ENCODE measurements around the gene ELOA. TPM values are rescaled to one million over a fixed set of nuclear protein-coding genes. Genes with fewer than 3 reads are reported as not detected.
A peak's percentile ranks its signal among the peaks of the same experiment; 100 is the strongest.
"Not testable (repeated sequence)": the region's sequence is repeated elsewhere in the genome, so short reads cannot be mapped to it uniquely, and the experiment has no call there.

Gene ELOA
- total RNA-seq, 2 experiments from 2014 or later: 58.5 to 60.6 TPM

DNA sequence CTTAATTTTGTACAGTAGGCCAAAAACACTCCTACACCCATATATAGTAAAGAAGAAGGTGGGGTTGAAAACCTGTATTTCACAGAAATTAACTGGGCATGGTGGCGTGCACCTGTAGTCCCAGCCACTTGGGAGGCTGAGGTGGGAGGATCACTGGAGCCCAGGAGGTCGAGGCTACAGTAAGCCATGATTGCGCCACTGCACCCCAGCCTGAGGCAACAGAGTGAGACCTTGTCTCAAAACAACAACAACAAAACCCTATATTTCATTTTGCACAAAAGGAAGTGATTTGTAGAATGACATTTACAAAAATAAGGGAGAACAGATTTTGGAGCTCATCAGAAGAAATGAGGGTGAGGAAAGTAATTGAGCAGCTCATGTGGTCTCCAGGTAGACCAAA, 45.4 kb downstream of the ELOA start:
- peaks cover 21% of the 10 kb centered on the region for H3K4me1 Mint-ChIP-seq
- no peaks in the 10 kb centered on the region for H3K27me3 Mint-ChIP-seq
- no peak overlapping the region for H3K4me3 Mint-ChIP-seq
- H3K9me3 Mint-ChIP-seq: no peaks in the 10 kb centered on the region
- DNase-seq: no peak
- peaks cover 20% of the 10 kb centered on the region for H3K36me3 Mint-ChIP-seq
- H3K27ac Mint-ChIP-seq: no peak overlapping the region

DNA sequence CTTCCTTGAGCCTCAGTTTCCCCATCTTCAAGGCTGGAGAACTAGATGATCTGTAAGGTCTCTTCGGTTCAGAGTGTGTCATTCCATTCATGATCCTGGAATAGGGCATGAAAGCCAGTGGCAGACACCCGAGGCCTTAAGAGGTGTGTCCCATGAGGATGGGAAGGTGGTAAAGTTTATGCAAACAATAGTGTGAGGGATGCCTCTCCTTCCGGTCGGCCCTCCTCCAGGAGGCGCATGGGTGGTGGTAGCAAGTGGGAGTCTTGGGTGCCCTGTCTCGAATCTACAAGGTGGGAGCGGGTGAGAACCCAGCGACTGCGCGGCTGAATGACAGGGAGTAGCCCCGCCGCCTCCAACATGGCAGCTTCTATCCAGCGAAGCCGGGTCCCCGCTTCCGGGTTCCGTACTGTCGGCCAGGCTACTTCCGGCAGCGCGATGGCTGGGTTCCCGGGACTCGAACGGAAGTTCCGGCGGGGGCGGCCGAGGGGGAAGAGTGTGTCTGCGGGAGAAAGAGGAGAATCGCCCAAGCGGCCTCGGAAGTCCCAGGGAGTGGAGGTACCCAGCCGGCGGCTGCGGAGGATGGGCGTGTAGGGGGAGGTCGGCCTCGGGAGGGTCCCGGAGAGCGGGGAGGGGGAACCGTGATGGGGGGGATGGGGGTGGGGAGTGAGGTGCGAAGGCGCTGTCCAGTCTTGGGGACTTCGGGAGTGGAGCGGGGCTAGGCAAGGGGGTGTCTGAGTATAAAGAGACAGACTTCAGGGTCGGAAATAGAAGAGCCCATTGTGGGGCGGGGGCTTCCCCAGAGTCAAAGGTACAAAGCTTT, 47.6 kb downstream of the ELOA start, which contains the start of gene LYPLA2:
Gene LYPLA2 (plus strand): TSS at position 450 of the 820 bp plus-strand sequence. CDS start 1,538 bp downstream, outside the sequence.
- Mint-ChIP-seq H3K36me3 (peaks cover 14% of the 10 kb centered on the region), H3K9me3 (no peaks in the 10 kb centered on the region), H3K4me1 (peaks cover 20% of the 10 kb centered on the region), H3K4me3 (peak within 1 kb of the TSS; percentile 94), H3K27ac (peak within 1 kb of the TSS; percentile 94), H3K27me3 (no peaks in the 10 kb centered on the region)
- DNase-seq: peak; percentile 91

DNA sequence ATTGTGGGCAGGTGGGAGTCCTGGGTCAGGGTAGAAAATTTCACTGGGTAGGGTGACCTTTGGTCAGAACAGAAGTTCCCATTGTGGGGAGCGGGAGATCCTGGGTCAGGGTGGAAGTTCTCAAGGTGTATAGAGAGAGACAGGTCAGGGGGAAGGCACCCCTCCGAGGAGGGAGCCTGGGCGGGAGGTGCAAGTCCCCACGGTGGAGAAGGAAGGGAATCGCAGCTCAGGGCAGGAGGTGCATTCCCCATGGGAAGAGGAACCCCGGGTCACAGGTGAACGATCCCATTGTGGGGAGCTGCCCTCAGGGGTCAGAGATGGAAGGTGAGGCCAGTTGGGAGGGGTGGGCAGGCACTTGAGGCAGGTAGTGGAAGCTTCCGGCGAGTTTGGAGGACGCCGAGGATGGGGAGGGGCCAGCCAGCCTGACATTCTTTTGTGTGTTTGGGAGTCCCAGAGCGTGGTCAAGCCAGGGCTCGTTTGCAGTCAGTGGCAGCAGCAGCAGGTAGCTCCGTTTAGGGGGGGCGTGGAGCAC, 48.3 kb downstream of the ELOA start:
- peak overlapping the region; percentile 94 for H3K4me3 Mint-ChIP-seq
- no peaks in the 10 kb centered on the region for H3K27me3 Mint-ChIP-seq
- H3K36me3 Mint-ChIP-seq: peaks cover 14% of the 10 kb centered on the region
- DNase-seq: peak; percentile 40
- H3K27ac Mint-ChIP-seq: peak overlapping the region; percentile 94
- no peaks in the 10 kb centered on the region for H3K9me3 Mint-ChIP-seq
- peaks cover 20% of the 10 kb centered on the region for H3K4me1 Mint-ChIP-seq

DNA sequence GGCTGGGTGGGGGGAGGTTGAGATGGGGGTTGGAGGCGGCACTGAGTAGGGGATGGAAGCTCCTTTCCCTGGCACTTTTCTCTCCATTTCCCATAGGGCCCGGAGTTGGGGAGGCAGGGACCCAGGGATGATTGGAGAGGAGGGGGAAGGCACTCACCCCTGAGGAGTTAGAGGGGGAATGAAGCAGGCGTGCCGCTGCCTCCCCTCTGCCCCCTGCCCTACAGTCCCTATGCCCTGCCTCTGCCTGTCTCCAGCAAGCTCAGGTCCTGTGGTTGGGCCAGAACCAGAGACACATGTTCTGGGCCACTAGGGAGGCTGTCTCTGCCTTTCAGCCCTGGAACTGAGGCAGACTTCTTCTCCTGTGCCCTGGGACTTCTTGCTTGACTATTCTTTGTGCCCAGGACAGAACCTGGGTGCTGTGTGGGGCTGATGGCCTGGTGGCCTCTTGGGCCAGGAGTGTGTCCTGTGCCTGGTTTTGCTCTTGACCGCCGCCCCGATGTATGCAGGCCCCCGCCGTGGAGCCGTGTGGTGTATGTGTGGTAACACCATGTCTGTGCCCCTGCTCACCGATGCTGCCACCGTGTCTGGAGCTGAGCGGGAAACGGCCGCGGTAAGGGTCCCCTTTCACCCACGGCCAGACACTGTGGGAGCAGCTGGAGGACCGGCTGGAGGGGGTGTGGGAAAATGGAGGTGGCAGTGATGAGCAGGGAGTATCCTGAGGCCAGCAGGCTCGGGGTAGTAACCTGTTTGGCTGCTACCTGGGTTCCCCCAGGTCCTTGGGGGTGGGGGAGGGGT, 49.1 kb downstream of the ELOA start:
- H3K4me1 Mint-ChIP-seq: peaks cover 20% of the 10 kb centered on the region
- H3K9me3 Mint-ChIP-seq: no peaks in the 10 kb centered on the region
- H3K4me3 Mint-ChIP-seq: peak overlapping the region; percentile 94
- peak overlapping the region; percentile 94 for H3K27ac Mint-ChIP-seq
- H3K36me3 Mint-ChIP-seq: peaks cover 10% of the 10 kb centered on the region
- H3K27me3 Mint-ChIP-seq: no peaks in the 10 kb centered on the region
- no peak for DNase-seq

DNA sequence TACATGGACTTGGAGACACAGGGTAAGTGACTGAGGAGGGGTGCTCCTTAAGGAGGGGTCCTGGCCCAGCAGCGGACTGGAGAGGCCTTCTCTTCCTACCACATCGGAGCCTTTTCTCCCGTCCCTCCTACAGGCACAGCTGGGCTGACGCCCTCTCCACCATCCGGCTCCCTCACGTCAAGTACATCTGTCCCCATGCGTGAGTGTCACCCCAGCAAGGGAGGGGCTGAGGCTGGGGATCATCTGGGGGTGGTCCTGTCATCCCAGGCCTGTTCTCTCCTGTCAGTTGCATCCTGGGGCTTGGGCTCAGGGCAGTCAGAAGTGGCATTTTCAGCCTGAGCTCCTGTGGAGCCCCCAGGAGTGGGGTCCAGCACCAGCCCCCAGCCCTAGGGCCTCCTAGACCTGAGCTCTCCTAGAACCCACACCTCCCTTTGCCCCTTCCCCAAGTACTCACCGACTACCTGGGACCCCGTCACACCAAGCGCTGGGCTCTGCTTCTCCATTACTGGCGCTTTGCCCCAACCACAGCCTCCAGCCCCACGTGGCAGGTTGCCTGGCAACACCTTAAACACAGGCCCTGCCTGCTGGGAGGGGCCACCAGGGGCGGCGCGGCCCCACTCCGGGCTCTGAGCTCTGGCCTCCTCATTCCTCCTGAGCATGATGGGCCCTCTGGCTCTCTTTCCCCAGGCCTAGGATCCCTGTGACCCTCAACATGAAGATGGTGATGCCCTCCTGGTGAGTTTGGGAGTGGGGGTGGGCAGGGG, 49.9 kb downstream of the ELOA start:
- Mint-ChIP-seq H3K4me1 (peaks cover 20% of the 10 kb centered on the region), H3K27ac (peak overlapping the region; percentile 42), H3K36me3 (peaks cover 6% of the 10 kb centered on the region), H3K9me3 (no peaks in the 10 kb centered on the region), H3K4me3 (peak overlapping the region; percentile 34), H3K27me3 (no peaks in the 10 kb centered on the region)
- peak; percentile 65 for DNase-seq

DNA sequence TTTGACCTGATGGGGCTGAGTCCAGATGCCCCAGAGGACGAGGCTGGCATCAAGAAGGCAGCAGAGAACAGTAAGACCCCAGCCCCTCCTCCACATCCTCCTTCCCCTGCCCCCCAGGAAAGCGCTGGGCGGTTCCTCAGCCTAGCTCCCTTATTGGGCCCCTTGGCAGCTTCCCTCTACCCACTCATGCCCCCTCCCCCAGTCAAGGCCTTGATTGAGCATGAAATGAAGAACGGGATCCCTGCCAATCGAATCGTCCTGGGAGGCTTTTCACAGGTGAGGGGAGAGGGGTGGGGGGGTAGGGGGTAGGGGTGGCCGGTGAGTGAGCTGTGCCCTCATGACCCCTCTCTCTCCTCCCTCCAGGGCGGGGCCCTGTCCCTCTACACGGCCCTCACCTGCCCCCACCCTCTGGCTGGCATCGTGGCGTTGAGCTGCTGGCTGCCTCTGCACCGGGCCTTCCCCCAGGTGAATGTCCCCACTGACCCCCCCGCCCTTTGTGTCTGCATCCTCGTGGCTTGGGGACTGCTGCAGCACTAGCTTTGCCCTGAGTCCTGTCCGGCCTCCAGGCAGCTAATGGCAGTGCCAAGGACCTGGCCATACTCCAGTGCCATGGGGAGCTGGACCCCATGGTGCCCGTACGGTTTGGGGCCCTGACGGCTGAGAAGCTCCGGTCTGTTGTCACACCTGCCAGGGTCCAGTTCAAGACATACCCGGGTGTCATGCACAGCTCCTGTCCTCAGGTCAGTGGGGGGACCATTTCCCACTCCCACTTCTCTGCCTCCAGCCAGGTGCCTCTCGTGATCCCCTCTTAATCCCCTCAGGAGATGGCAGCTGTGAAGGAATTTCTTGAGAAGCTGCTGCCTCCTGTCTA, 50.8 kb downstream of the ELOA start:
- H3K36me3 Mint-ChIP-seq: peaks cover 6% of the 10 kb centered on the region
- H3K4me3 Mint-ChIP-seq: no peak overlapping the region
- no peak overlapping the region for H3K27ac Mint-ChIP-seq
- H3K9me3 Mint-ChIP-seq: no peaks in the 10 kb centered on the region
- H3K27me3 Mint-ChIP-seq: no peaks in the 10 kb centered on the region
- no peak for DNase-seq
- peaks cover 24% of the 10 kb centered on the region for H3K4me1 Mint-ChIP-seq

DNA sequence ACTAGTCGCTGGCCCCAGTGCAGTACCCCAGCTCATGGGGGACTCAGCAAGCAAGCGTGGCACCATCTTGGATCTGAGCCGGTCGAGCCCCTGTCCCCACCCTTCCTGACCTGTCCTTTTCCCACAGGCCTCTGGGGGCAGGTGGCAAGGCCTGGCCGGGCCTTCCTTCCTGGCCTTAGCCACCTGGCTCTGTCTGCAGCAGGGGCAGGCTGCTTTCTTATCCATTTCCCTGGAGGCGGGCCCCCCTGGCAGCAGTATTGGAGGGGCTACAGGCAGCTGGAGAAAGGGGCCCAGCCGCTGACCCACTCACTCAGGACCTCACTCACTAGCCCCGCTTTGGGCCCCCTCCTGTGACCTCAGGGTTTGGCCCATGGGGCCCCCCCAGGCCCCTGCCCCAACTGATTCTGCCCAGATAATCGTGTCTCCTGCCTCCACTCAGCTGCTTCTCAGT, 51.5 kb downstream of the ELOA start:
- H3K4me1 Mint-ChIP-seq: peaks cover 27% of the 10 kb centered on the region
- H3K27ac Mint-ChIP-seq, H3K4me3 Mint-ChIP-seq, DNase-seq, H3K27me3 Mint-ChIP-seq, H3K36me3 Mint-ChIP-seq, H3K9me3 Mint-ChIP-seq: not testable (repeated sequence)

DNA sequence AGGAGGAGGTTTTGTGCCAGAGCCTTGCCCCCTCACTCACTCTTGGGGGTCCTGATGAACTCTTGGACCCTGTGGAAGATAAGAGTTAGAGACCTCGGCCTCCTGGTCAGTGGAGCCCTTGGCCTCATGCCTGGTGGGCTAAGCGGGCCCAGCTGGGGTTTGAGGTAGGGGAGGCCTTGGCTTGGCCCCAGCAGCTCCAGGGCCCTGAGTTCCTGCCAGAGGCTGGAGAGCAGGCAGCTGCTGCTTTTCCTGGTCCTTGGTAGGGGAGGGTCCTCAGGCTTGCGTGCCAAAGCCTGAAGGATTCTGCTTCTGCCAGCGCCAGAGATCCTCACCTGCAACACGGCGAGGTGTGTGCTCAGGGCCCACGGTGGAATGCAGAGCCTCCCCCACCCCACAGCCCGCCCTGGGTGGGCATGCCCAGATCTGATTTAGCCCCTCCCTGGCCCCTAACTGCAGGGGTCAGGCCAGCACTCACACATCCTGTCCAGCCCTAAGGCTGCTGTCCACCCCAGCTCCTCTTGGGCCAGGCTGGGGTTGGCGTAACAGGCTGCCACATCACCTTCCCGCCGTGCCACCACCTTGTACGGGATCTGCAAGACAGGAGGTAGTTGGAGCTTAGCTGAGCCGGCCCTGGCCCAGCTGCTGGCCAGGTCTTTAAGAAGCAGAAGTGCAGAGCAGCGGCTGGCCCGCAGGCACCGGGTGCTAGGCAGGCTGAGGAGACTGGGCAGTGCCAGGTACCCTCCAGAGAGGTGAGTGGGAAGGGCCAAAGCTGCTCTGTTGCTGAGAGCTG, 52.6 kb downstream of the ELOA start:
- peaks cover 6% of the 10 kb centered on the region for H3K36me3 Mint-ChIP-seq

DNA sequence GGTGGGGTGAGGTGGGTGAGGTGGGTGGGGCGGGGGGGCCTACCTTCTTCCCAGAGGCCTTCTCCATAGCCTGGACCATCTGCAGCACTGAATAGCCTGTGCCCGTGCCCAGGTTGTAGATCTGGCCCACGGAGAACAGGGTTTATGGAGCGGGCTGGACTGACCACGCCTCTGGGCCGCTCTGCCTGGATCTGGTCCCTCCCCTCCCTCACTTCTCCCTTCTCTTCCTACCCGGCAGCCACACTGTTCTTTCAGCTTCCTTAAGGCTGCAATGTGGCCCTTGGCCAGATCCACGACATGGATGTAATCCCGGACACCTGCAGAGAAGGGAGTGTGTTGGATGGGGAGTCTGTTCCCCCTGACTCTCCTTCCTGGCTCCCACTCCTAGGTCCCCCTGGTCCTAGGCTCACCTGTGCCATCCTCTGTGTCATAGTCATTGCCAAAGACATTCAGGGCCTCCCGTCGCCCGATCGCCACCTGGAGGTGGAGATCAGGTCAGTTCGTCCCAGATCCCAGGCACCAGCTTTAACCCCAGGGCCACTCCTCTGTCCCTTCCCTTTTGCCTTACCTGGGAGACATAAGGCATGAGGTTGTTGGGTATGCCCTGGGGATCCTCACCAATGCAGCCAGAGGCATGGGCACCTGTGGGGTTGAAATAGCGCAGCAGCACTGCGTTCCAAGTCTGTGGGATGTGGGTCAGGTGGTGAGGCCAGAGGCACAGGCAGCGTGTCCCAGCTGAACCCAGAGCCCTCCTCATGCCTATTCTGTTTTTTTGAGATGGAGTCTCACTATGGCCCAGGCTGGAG, 53.4 kb downstream of the ELOA start:
- DNase-seq: no peak
- H3K36me3 Mint-ChIP-seq: peaks cover 6% of the 10 kb centered on the region
- no peaks in the 10 kb centered on the region for H3K9me3 Mint-ChIP-seq
- no peak overlapping the region for H3K4me3 Mint-ChIP-seq
- no peak overlapping the region for H3K27ac Mint-ChIP-seq
- H3K4me1 Mint-ChIP-seq: peaks cover 19% of the 10 kb centered on the region
- H3K27me3 Mint-ChIP-seq: no peaks in the 10 kb centered on the region

More for the DNA sequence above, 52.6 kb downstream of the ELOA start:
- no peak for DNase-seq
- H3K9me3 Mint-ChIP-seq: no peaks in the 10 kb centered on the region
- H3K4me3 Mint-ChIP-seq: no peak overlapping the region
- no peaks in the 10 kb centered on the region for H3K27me3 Mint-ChIP-seq
- H3K4me1 Mint-ChIP-seq: peaks cover 18% of the 10 kb centered on the region
- H3K27ac Mint-ChIP-seq: peak overlapping the region; percentile 61

DNA sequence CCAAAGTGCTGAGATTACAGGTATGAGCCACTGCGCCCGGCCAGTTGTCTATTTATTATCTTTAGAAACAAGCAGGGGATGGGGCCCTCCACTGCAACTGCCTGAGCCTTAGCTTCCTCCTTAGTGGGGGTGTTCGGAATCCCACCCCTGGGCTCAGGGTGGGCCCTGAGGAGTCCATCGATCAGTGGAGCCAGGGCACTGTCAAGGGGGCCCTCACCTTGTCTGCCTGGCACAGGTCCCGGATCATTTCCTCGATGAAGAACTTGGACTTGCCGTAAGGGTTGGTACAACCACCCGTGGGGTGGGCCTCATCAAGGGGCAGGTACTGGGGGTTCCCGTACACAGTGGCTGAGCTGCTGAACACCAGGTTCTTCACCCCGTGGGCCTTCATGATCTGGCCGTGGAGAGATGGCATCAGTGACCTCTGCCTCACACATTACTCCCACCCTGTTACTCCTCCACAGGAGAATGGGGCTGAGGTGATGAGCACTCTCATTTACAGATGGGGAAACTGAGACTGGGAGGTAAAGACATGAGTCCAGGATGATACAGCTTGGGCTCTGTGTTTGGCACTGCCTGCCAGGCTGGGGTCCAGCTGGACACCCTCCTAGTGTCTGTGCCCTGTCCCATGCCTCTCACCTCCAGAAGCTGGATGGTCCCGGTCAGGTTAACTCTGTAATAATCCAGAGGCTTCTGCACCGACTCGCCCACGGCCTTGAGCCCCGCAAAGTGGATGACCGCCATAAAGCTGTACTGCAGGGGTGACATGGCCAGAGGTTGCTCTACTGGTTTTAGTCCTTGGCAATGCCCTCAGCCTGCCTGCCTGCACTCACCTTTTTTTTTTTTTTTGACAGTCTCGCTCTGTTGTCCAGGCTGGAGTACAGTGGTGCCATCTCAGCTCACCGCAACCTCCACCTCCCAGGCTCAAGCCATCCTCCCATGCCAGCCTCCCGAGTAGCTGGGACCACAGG, 54.5 kb downstream of the ELOA start:
- Mint-ChIP-seq H3K36me3 (peaks cover 6% of the 10 kb centered on the region), H3K27ac (no peak overlapping the region), H3K27me3 (no peaks in the 10 kb centered on the region), H3K9me3 (no peaks in the 10 kb centered on the region), H3K4me3 (no peak overlapping the region), H3K4me1 (peaks cover 20% of the 10 kb centered on the region)
- no peak for DNase-seq

DNA sequence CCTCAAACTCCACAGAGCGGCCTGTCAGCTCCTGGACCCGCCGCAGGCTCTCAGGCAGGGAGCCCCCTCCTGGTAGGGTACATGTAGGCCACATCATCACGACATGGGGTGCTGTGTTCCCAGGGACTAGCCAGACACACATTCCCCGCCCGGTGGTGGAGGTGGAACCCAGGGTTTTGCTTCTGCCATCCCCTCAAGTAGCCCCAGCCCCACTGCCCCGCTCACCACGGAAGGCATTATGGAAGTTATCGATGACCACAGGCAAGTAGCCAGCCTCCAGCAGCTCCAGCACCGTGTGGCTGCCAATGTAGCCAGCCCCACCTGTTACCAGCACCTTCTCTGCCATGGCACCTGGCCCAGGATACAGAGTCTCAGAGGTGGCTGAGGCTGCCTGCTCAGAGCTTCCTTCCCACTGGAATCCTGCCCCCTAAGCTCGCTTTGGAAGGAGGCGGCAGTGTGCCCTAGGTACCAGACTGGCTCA, 55.4 kb downstream of the ELOA start:
- Mint-ChIP-seq H3K27me3 (no peaks in the 10 kb centered on the region), H3K27ac (peak overlapping the region; percentile 83), H3K4me1 (peaks cover 16% of the 10 kb centered on the region), H3K4me3 (peak overlapping the region; percentile 98), H3K36me3 (peaks cover 6% of the 10 kb centered on the region), H3K9me3 (no peaks in the 10 kb centered on the region)
- no peak for DNase-seq

DNA sequence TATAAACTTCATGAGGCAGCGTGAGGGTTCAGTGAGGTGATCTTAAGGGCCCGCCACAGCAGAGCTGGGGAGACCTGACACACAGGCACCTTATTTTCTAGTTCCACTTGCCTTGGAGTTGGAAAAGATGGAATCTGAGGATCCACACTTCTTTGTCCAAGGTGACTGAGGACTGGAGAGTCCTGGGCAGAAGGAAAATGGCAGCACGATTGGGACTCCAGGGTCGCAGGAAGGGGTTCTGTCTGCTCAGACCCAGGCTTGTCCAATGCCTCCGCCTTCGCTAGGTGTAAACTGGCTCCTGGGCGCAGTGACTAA, 55.9 kb downstream of the ELOA start:
- Mint-ChIP-seq H3K36me3 (peaks cover 6% of the 10 kb centered on the region), H3K4me1 (peaks cover 16% of the 10 kb centered on the region), H3K27ac (peak overlapping the region; percentile 83), H3K4me3 (peak overlapping the region; percentile 98), H3K27me3 (no peaks in the 10 kb centered on the region), H3K9me3 (no peaks in the 10 kb centered on the region)
- no peak for DNase-seq
